SK-N-SH treated with all-trans-retinoic acid at 6 μM for 48 hours (cell line): ENCODE results near the gene DYNC2H1.

Experiments used
- ATAC-seq: fragments of 200-7000 bp; cut with Tn5 transposase; 3 replicates; pipeline ENCODE4 v1.9.1; 2020; ENCODE audit warnings: mild to moderate bottlenecking, moderate library complexity
- ARNTL ChIP-seq: fragments of 450-650 bp; formaldehyde crosslinking; IDR thresholded peaks from 2 replicates; pipeline ENCODE4 v1.5.0; 2020; ENCODE audit warnings: low read depth, mild to moderate bottlenecking, moderate library complexity, borderline replicate concordance
- BACH2 ChIP-seq: fragments of 250-450 bp; sonication (Bioruptor Pico); IDR thresholded peaks from 2 replicates; pipeline ENCODE4 v1.9.0; 2021; ENCODE audit warnings: mild to moderate bottlenecking, borderline replicate concordance
- CSDC2 ChIP-seq: fragments of 250-450 bp; sonication (Bioruptor Pico); IDR thresholded peaks from 2 replicates; pipeline ENCODE4 v1.5.0; 2020; ENCODE audit warnings: mild to moderate bottlenecking, moderate library complexity
- CSRNP3 ChIP-seq: fragments of 250-450 bp; sonication (Bioruptor Pico); IDR thresholded peaks from 2 replicates; pipeline ENCODE4 v1.5.1; 2021; ENCODE audit warnings: mild to moderate bottlenecking, moderate library complexity
- ESRRG ChIP-seq: fragments of 250-450 bp; sonication (Bioruptor Pico); IDR thresholded peaks from 2 replicates; pipeline ENCODE4 v1.6.1; 2021; ENCODE audit warnings: mild to moderate bottlenecking
- GLIS3 ChIP-seq: fragments of 250-450 bp; sonication (Bioruptor Pico); IDR thresholded peaks from 2 replicates; pipeline ENCODE4 v1.5.0; 2020; ENCODE audit warnings: mild to moderate bottlenecking, moderate library complexity
- ISL1 ChIP-seq: fragments of 250-450 bp; sonication (Bioruptor Pico); IDR thresholded peaks from 2 replicates; pipeline ENCODE4 v2.1.2; 2022; ENCODE audit warnings: mild to moderate bottlenecking, moderate library complexity
- OSR1 ChIP-seq: fragments of 250-450 bp; sonication (Bioruptor Pico); IDR thresholded peaks from 2 replicates; pipeline ENCODE4 v1.8.0; 2022; ENCODE audit warnings: moderate library complexity, mild to moderate bottlenecking, inconsistent platforms
- PATZ1 ChIP-seq: fragments of 250-450 bp; sonication (Bioruptor Pico); IDR thresholded peaks from 2 replicates; pipeline ENCODE4 v1.8.0; 2020; ENCODE audit warnings: mild to moderate bottlenecking, moderate library complexity, borderline replicate concordance
- PPARA ChIP-seq: fragments of 250-450 bp; sonication (Bioruptor Pico); IDR thresholded peaks from 2 replicates; pipeline ENCODE4 v1.5.0; 2020; ENCODE audit warnings: mild to moderate bottlenecking, borderline replicate concordance
- TCF4 ChIP-seq: fragments of 250-450 bp; sonication (Bioruptor Pico); IDR thresholded peaks from 2 replicates; pipeline ENCODE4 v1.8.0; 2021; ENCODE audit warnings: mild to moderate bottlenecking, moderate library complexity, borderline replicate concordance
- TOX ChIP-seq: fragments of 250-450 bp; sonication (Bioruptor Pico); IDR thresholded peaks from 2 replicates; pipeline ENCODE4 v1.8.0; 2021; ENCODE audit warnings: mild to moderate bottlenecking, moderate library complexity, borderline replicate concordance
- TSHZ2 ChIP-seq: fragments of 250-450 bp; sonication (Bioruptor Pico); IDR thresholded peaks from 2 replicates; pipeline ENCODE4 v1.5.0; 2020; ENCODE audit warnings: mild to moderate bottlenecking, moderate library complexity
- ZC3H10 ChIP-seq: fragments of 250-450 bp; sonication (Bioruptor Pico); IDR thresholded peaks from 2 replicates; pipeline ENCODE4 v1.5.1; 2021; ENCODE audit warnings: mild to moderate bottlenecking, moderate library complexity
- ZFP3 ChIP-seq: fragments of 250-450 bp; sonication (Bioruptor Pico); IDR thresholded peaks from 2 replicates; pipeline ENCODE4 v1.5.0; 2020; ENCODE audit warnings: mild to moderate bottlenecking, moderate library complexity
- ZFP30 ChIP-seq: fragments of 450-650 bp; formaldehyde crosslinking; IDR thresholded peaks from 2 replicates; pipeline ENCODE4 v1.5.0; 2022; ENCODE audit warnings: mild to moderate bottlenecking, moderate library complexity
- ZNF565 ChIP-seq: fragments of 450-650 bp; formaldehyde crosslinking; conservative IDR thresholded peaks from 2 replicates; pipeline ENCODE4 v1.5.0; 2020; ENCODE audit warnings: low read depth, mild to moderate bottlenecking, moderate library complexity
- ZNF70 ChIP-seq: fragments of 450-650 bp; formaldehyde crosslinking; IDR thresholded peaks from 2 replicates; pipeline ENCODE4 v1.5.0; 2020; ENCODE audit warnings: mild to moderate bottlenecking, moderate library complexity
- TF ChIP-seq, protein P1 (sequence below): fragments of 250-450 bp; sonication (Bioruptor Pico); IDR thresholded peaks from 2 replicates; pipeline ENCODE4 v1.5.1; 2020; ENCODE audit warnings: low read depth, mild to moderate bottlenecking, moderate library complexity
- TF ChIP-seq, protein P2 (sequence below): fragments of 250-450 bp; sonication (Bioruptor Pico); IDR thresholded peaks from 2 replicates; pipeline ENCODE4 v1.8.0; 2021; ENCODE audit warnings: low read depth, mild to moderate bottlenecking, moderate library complexity, borderline replicate concordance

DYNC2H1 gene

GRCh38 chr11:103349595-103349994 lies 240.4 kb downstream of the DYNC2H1 start:
- TF ChIP-seq OSR1 (CRISPR knock-in tag), result no peak
- TF ChIP-seq ZNF565 (CRISPR knock-in tag), result no peak
- TF ChIP-seq PATZ1, result no peak
- no peak for TF ChIP-seq CSDC2
- no peak for TF ChIP-seq ZNF70 (CRISPR knock-in tag)
- no peak for TF ChIP-seq PPARA
- TF ChIP-seq ARNTL (CRISPR knock-in tag), result no peak
- TF ChIP-seq ZFP3 (CRISPR knock-in tag), result no peak
- TF ChIP-seq ESRRG (CRISPR knock-in tag), result no peak
- no peak for ATAC-seq

DNA sequence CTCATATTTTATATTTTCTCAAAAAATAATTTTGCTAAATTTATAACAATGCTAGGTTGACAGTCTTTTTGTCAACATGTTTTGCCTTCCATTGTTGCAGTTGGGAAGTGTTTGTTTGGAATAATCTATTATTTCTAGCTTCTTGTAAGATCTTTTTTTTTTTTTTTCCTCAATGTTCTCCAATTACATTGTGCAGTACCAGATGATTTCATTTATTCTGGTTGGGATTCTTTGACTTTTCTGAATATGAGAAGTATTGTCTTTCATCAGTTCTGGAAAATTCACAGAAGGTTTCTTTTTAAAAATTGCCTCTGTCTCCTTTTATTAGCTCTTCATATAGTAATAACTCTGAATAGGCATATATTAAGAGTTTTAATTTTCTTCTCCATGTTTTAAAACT lies 245.4 kb downstream of the DYNC2H1 start:
- 0 out of 3 replicates have a peak, but pooled peaks have one; percentile 26 for ATAC-seq
- TF ChIP-seq BACH2 (CRISPR knock-in tag), result no peak
- TF ChIP-seq ZNF565 (CRISPR knock-in tag), result no peak
- no peak for TF ChIP-seq OSR1 (CRISPR knock-in tag)
- no peak for TF ChIP-seq ESRRG (CRISPR knock-in tag)
- TF ChIP-seq, protein P1, sequence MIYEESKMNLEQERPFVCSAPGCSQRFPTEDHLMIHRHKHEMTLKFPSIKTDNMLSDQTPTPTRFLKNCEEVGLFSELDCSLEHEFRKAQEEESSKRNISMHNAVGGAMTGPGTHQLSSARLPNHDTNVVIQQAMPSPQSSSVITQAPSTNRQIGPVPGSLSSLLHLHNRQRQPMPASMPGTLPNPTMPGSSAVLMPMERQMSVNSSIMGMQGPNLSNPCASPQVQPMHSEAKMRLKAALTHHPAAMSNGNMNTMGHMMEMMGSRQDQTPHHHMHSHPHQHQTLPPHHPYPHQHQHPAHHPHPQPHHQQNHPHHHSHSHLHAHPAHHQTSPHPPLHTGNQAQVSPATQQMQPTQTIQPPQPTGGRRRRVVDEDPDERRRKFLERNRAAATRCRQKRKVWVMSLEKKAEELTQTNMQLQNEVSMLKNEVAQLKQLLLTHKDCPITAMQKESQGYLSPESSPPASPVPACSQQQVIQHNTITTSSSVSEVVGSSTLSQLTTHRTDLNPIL (CRISPR knock-in tag), result no peak
- TF ChIP-seq, protein P2, sequence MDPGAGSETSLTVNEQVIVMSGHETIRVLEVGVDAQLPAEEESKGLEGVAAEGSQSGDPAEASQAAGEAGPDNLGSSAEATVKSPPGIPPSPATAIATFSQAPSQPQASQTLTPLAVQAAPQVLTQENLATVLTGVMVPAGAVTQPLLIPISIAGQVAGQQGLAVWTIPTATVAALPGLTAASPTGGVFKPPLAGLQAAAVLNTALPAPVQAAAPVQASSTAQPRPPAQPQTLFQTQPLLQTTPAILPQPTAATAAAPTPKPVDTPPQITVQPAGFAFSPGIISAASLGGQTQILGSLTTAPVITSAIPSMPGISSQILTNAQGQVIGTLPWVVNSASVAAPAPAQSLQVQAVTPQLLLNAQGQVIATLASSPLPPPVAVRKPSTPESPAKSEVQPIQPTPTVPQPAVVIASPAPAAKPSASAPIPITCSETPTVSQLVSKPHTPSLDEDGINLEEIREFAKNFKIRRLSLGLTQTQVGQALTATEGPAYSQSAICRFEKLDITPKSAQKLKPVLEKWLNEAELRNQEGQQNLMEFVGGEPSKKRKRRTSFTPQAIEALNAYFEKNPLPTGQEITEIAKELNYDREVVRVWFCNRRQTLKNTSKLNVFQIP (CRISPR knock-in tag), result no peak
- no peak for TF ChIP-seq PPARA
- TF ChIP-seq ZFP3 (CRISPR knock-in tag), result no peak
- no peak for TF ChIP-seq PATZ1
- TF ChIP-seq ZFP30 (CRISPR knock-in tag), result no peak
- no peak for TF ChIP-seq GLIS3 (CRISPR knock-in tag)
- no peak for TF ChIP-seq CSRNP3 (CRISPR knock-in tag)
- no peak for TF ChIP-seq CSDC2
- no peak for TF ChIP-seq ZNF70 (CRISPR knock-in tag)
- TF ChIP-seq ISL1, result no peak

- TF ChIP-seq ZFP30 (CRISPR knock-in tag) (no peak), ISL1 (0 out of 2 replicates have a peak, but pooled peaks have one; percentile 6), CSDC2 (no peak), OSR1 (CRISPR knock-in tag) (no peak)
Measured at GRCh38 chr11:103358251-103358650, 249.0 kb downstream of the DYNC2H1 start.

GRCh38 chr11:103359216-103359615 lies 250.0 kb downstream of the DYNC2H1 start:
- TF ChIP-seq TSHZ2 (CRISPR knock-in tag) (no peak), ZNF565 (CRISPR knock-in tag) (no peak), CSDC2 (no peak), OSR1 (CRISPR knock-in tag) (no peak), ARNTL (CRISPR knock-in tag) (no peak), TOX (CRISPR knock-in tag) (no peak), ESRRG (CRISPR knock-in tag) (no peak), GLIS3 (CRISPR knock-in tag) (no peak), TCF4 (CRISPR knock-in tag) (no peak), ZC3H10 (CRISPR knock-in tag) (no peak), ZFP30 (CRISPR knock-in tag) (no peak)
- TF ChIP-seq, protein P2 (CRISPR knock-in tag), result no peak
- TF ChIP-seq, protein P1 (CRISPR knock-in tag), result no peak
- ATAC-seq, result no peak

More at GRCh38 chr11:103358251-103358650, 249.0 kb downstream of the DYNC2H1 start:
- peak; percentile 49; the same call in 1 of the 3 replicates for ATAC-seq
